NCI-H2107 (cell line): ENCODE data around the gene EVA1B.

Source experiments
- DNase-seq: peaks from one replicate; lab custom pipeline; 2025; lab: John Stamatoyannopoulos, UW

Gene EVA1B

GRCh38 chr1:36309397-36309796 lies 14.0 kb downstream of the EVA1B start:
- no peak for DNase-seq

- DNase-seq: no peak
Observed at GRCh38 chr1:36307601-36308330, 15.7 kb downstream of the EVA1B start.

- peak; percentile 86 for DNase-seq
Observed at GRCh38 chr1:36306902-36307456, 16.5 kb downstream of the EVA1B start.

GRCh38 chr1:36306210-36306901 lies 17.1 kb downstream of the EVA1B start, which contains the start of gene SH3D21:
Gene SH3D21, plus strand, starts transcription at chr1:36306368. Its CDS starts 53 bp downstream, at chr1:36306421.
- peak; percentile 73 for DNase-seq

- DNase-seq: no peak
Observed at GRCh38 chr1:36305915-36306209, 17.6 kb downstream of the EVA1B start.

GRCh38 chr1:36304970-36305914 lies 18.2 kb downstream of the EVA1B start:
- DNase-seq: no peak

GRCh38 chr1:36304521-36304920 lies 18.9 kb downstream of the EVA1B start:
- DNase-seq: no peak

GRCh38 chr1:36303650-36304360 lies 19.6 kb downstream of the EVA1B start:
- no peak for DNase-seq

GRCh38 chr1:36303244-36303643 lies 20.2 kb downstream of the EVA1B start:
- no peak for DNase-seq

- DNase-seq: no peak
Observed at GRCh38 chr1:36301220-36301619, 22.2 kb downstream of the EVA1B start.

- no peak for DNase-seq
Observed at GRCh38 chr1:36300526-36300925, 22.9 kb downstream of the EVA1B start.

GRCh38 chr1:36298640-36299039 lies 24.8 kb downstream of the EVA1B start:
- no peak for DNase-seq

GRCh38 chr1:36297062-36297461 lies 26.4 kb downstream of the EVA1B start:
- DNase-seq: no peak

- DNase-seq: no peak
Observed at GRCh38 chr1:36295390-36295789, 28.1 kb downstream of the EVA1B start.

- no peak for DNase-seq
Observed at GRCh38 chr1:36287595-36287994, 35.9 kb downstream of the EVA1B start.

- no peak for DNase-seq
Observed at GRCh38 chr1:36286802-36287201, 36.6 kb downstream of the EVA1B start.

- DNase-seq: peak; percentile 67
Observed at GRCh38 chr1:36285443-36286101, 37.9 kb downstream of the EVA1B start.

- DNase-seq: no peak
Observed at GRCh38 chr1:36284517-36284916, 38.9 kb downstream of the EVA1B start.

GRCh38 chr1:36284061-36284460 lies 39.4 kb downstream of the EVA1B start:
- no peak for DNase-seq

GRCh38 chr1:36279789-36280296 lies 43.6 kb downstream of the EVA1B start:
- DNase-seq: no peak
